Measurements from ENCODE around the gene AKT3. TPM values are rescaled to one million over a fixed set of nuclear protein-coding genes. Genes with fewer than 3 reads are reported as not detected.
A peak's percentile ranks its signal among the peaks of the same experiment; 100 is the strongest.

AKT3 gene
- total and polyA plus RNA-seq, 2 of the 8 experiments (the other 6 are each of a cell fraction or from before 2014, with no cell fraction given), result 6.0 to 36.4 TPM

- ChIA-PET CTCF (ENCODE audit: partially characterized antibody) (interaction anchor here (0.9 kb wide), 1 partner anchor 50 kb away, joined by 3 read pairs; no protein-coding TSS in a partner anchor), POLR2A (ENCODE audit: partially characterized antibody) (no interaction called here)
- no peaks in the 10 kb centered on the region for H4K20me1 ChIP-seq (replicated peaks in 1 of 2; ENCODE audit: control insufficient read depth in 1 of 2, insufficient read depth in 2 of 2, low read length in 2 of 2)
- H3K14ac ChIP-seq (ENCODE audit: insufficient read length), result no peak overlapping the region
- H2BK120ac ChIP-seq (replicated peaks; ENCODE audit: low read depth, low read length), result peak overlapping the region; percentile 59
- H4K5ac ChIP-seq (ENCODE audit: insufficient read length, low read depth, low read length), result no peak overlapping the region
- no peak overlapping the region for H3K56ac ChIP-seq (replicated peaks; ENCODE audit: insufficient read length, low read depth, low read length)
- no peak overlapping the region for H2AFZ ChIP-seq (ENCODE audit: low read length)
- H3K4me3 ChIP-seq (ENCODE audit: extremely low read depth in 1 of 4, insufficient read depth in 2 of 4, low read depth in 3 of 4, low read length in 4 of 4), result no peak overlapping the region
- H3K36me3 ChIP-seq (ENCODE audit: control insufficient read depth in 2 of 4, insufficient read depth in 4 of 4, low read length in 3 of 4), result no peaks in the 10 kb centered on the region
- H2AK5ac ChIP-seq (ENCODE audit: low read depth, low read length), result no peak overlapping the region
- DNase-seq (ENCODE audit: low read depth in 1 of 2, low spot score in 2 of 2) (no peak), FAIRE-seq (no peak)
- no peak overlapping the region for H2BK5ac ChIP-seq (ENCODE audit: low read depth, low read length)
- 0 out of 4 replicates have a peak overlapping the region, but pooled peaks of 1 of the 2 experiments have one; percentile 13 for H3K4me2 ChIP-seq (ENCODE audit: insufficient read depth in 1 of 2, low read depth in 2 of 2, low read length in 2 of 2)
- H3K23ac ChIP-seq (ENCODE audit: insufficient read length), result no peak overlapping the region
- no peak overlapping the region for H3K18ac ChIP-seq (ENCODE audit: extremely low read depth, low read length)
- no peak overlapping the region for H4K91ac ChIP-seq (replicated peaks; ENCODE audit: insufficient read length, low read length)
- no peak overlapping the region for H3K4ac ChIP-seq (replicated peaks; ENCODE audit: insufficient read length, low read depth, low read length)
- H2BK15ac ChIP-seq (ENCODE audit: low read length), result no peak overlapping the region
- H4K8ac ChIP-seq (ENCODE audit: extremely low read depth, insufficient read depth, low read length), result no peak overlapping the region
- WGBS, 2 experiments (ENCODE audit: extremely low coverage in 1 of 2, insufficient coverage in 1 of 2, insufficient read length in 1 of 2, insufficient replicate concordance in 2 of 2, low coverage in 1 of 2, low lambda C conversion rate in 2 of 2, missing lambda C conversion rate in 1 of 2), result 77% methylated on average over 3 of the region's 3 CpGs; no CpG with 5 or more reads in 1 of the 2 experiments
- no peaks in the 10 kb centered on the region for H3K79me2 ChIP-seq (ENCODE audit: control insufficient read depth in 1 of 2, insufficient read depth in 2 of 2, low read length in 2 of 2)
- no peaks in the 10 kb centered on the region; a peak in 1 of 7 replicates for H3K27me3 ChIP-seq (replicated peaks in 1 of 4; ENCODE audit: control insufficient read depth in 3 of 4, extremely low read depth in 1 of 4, insufficient read depth in 3 of 4, low read length in 3 of 4)
- no peaks in the 10 kb centered on the region for H3K79me1 ChIP-seq (ENCODE audit: low read depth, low read length)
- peaks cover 17 to 44% (median 29%) of the 10 kb centered on the region in 4 experiments for H3K4me1 ChIP-seq (replicated peaks in 1 of 4; ENCODE audit: control insufficient read depth in 3 of 4, insufficient read depth in 4 of 4, low read length in 3 of 4)
- H2BK12ac ChIP-seq (ENCODE audit: low read depth, low read length), result peak overlapping the region; percentile 1
- TF ChIP-seq YY1 (IDR thresholded peaks at IDR 0.05; ENCODE audit: low read depth, low read length) (no peak), EP300 (IDR thresholded peaks at IDR 0.05; ENCODE audit: borderline replicate concordance in 1 of 2, low read depth in 2 of 2, low read length in 2 of 2) (no peak), CHD2 (IDR thresholded peaks at IDR 0.05; ENCODE audit: low read length) (no peak)
- H2BK20ac ChIP-seq (ENCODE audit: low read length), result no peak overlapping the region
- no peak overlapping the region for H3K9ac ChIP-seq (replicated peaks in 1 of 4; ENCODE audit: extremely low read depth in 1 of 4, low read depth in 3 of 4, low read length in 3 of 4)
- no peaks in the 10 kb centered on the region for H3K9me3 ChIP-seq (ENCODE audit: insufficient read depth in 2 of 2, low read depth in 1 of 2, low read length in 1 of 2)
- no peaks in the 10 kb centered on the region; the same call in 1 of the 2 replicates for H3K23me2 ChIP-seq (ENCODE audit: low read depth, low read length)
- no peak overlapping the region for H3K27ac ChIP-seq (ENCODE audit: low read depth, low read length)
Measured at GRCh38 chr1:243471754-243472745, 378.0 kb downstream of the AKT3 start.

Measured in H1 (cell line).